Measurements from ENCODE around the gene ACBD6. TPM values are rescaled to one million over a fixed set of nuclear protein-coding genes. Genes with fewer than 3 reads are reported as not detected.

ACBD6 gene
- total and polyA plus RNA-seq, 11 donors = 18.6 to 35.8 (median 21.8) TPM

- H3K27me3 ChIP-seq = no peaks in the 10 kb centered on the region
- H3K4me1 ChIP-seq = peaks cover 0 to 16% (median 0%) of the 10 kb centered on the region in 12 donors
- peaks cover 0 to 4% (median 0%) of the 10 kb centered on the region in 12 donors for H3K9me3 ChIP-seq
- DNase-seq = no peak
- intact Hi-C loops (cut with DNase I) = no loop called here
- ATAC-seq = no peak
- 84 to 93% (median 88%) methylated on average over 4 of the region's 4 CpGs for WGBS, 4 donors
- H3K27ac ChIP-seq = no peak overlapping the region
- peaks cover 0 to 6% (median 0%) of the 10 kb centered on the region in 9 donors for H3K36me3 ChIP-seq
- TF ChIP-seq POLR2A (IDR thresholded peaks at IDR 0.05) (no peak), CTCF (IDR thresholded peaks at IDR 0.05) (no peak)
- H3K4me3 ChIP-seq = no peak overlapping the region
Measured at GRCh38 chr1:180311011-180311730, 191.2 kb downstream of the ACBD6 start.

- H3K4me3 ChIP-seq = no peak overlapping the region
- ATAC-seq = no peak
- H3K4me1 ChIP-seq = peaks cover 0 to 5% (median 0%) of the 10 kb centered on the region in 12 donors
- WGBS, 4 donors = 89 to 96% (median 94%) methylated on average over 3 of the region's 3 CpGs
- peaks cover 0 to 6% (median 0%) of the 10 kb centered on the region in 9 donors for H3K36me3 ChIP-seq
- H3K27me3 ChIP-seq = no peaks in the 10 kb centered on the region
- H3K27ac ChIP-seq = no peak overlapping the region
- TF ChIP-seq CTCF (IDR thresholded peaks at IDR 0.05) = no peak
- TF ChIP-seq POLR2A (IDR thresholded peaks at IDR 0.05) = no peak
- DNase-seq = no peak
- H3K9me3 ChIP-seq = peaks cover 0 to 12% (median 0%) of the 10 kb centered on the region in 12 donors
- intact Hi-C loops (cut with DNase I) = no loop called here
Measured at GRCh38 chr1:180310095-180310494, 192.3 kb downstream of the ACBD6 start.

GRCh38 chr1:180309338-180309737 is 193.0 kb downstream of the ACBD6 start:
- Histone ChIP-seq H3K27ac (no peak overlapping the region), H3K4me3 (no peak overlapping the region), H3K9me3 (peaks cover 0 to 17% (median 0%) of the 10 kb centered on the region in 12 donors), H3K36me3 (peaks cover 0 to 6% (median 0%) of the 10 kb centered on the region in 9 donors), H3K4me1 (peaks cover 0 to 4% (median 0%) of the 10 kb centered on the region in 12 donors), H3K27me3 (no peaks in the 10 kb centered on the region)
- DNase-seq (no peak), ATAC-seq (no peak)
- 94 to 97% (median 96%) methylated on average over 1 of the region's 1 CpG for WGBS, 4 donors
- TF ChIP-seq POLR2A (IDR thresholded peaks at IDR 0.05) (no peak), CTCF (IDR thresholded peaks at IDR 0.05) (no peak)
- intact Hi-C loops (cut with DNase I) = no loop called here

GRCh38 chr1:180301135-180301742 is 201.1 kb downstream of the ACBD6 start:
- no peaks in the 10 kb centered on the region for H3K36me3 ChIP-seq
- no peaks in the 10 kb centered on the region for H3K27me3 ChIP-seq
- no peak overlapping the region for H3K4me3 ChIP-seq
- intact Hi-C loops (cut with DNase I) = no loop called here
- ATAC-seq (no peak), DNase-seq (no peak)
- 96 to 99% (median 98%) methylated on average over 2 of the region's 2 CpGs for WGBS, 4 donors
- no peak for TF ChIP-seq CTCF (IDR thresholded peaks at IDR 0.05)
- no peaks in the 10 kb centered on the region for H3K4me1 ChIP-seq
- no peak overlapping the region for H3K27ac ChIP-seq
- peaks cover 0 to 15% (median 0%) of the 10 kb centered on the region in 12 donors for H3K9me3 ChIP-seq
